NCI-H2171 (cell line): Measurements from ENCODE around the gene LRRC52.
"Not testable (repeated sequence)": the region's sequence is repeated elsewhere in the genome, so short reads cannot be mapped to it uniquely, and the experiment has no call there.

Experiments used
- DNase-seq: peaks from one replicate; lab custom pipeline; 2025; lab: John Stamatoyannopoulos, UW

LRRC52 gene

DNA sequence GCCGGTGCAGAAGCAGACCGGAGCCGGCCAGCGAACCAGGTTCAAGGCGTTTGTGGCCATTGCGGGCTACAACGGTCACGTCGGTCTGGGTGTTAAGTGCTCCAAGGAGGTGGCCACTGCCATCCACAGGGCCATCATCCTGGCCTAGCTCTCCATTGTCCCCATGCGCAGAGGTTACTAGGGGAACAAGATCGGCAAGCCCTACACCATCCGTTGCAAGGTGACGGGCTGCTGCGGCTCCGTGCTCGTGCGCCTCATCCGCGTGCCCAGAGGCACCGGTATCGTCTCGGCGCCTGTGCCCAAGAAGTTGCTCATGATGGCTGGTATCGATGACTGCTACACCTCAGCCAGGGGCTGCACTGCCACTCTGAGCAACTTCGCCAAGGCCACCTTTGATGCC lies 38.1 kb downstream of the LRRC52 start:
- DNase-seq = no peak

- no peak for DNase-seq
These were observed 42.6 kb downstream of the LRRC52 start for GRCh38 chr1:165586398-165586797.

GRCh38 chr1:165591391-165591790 lies 47.6 kb downstream of the LRRC52 start:
- not testable (repeated sequence) for DNase-seq

DNA sequence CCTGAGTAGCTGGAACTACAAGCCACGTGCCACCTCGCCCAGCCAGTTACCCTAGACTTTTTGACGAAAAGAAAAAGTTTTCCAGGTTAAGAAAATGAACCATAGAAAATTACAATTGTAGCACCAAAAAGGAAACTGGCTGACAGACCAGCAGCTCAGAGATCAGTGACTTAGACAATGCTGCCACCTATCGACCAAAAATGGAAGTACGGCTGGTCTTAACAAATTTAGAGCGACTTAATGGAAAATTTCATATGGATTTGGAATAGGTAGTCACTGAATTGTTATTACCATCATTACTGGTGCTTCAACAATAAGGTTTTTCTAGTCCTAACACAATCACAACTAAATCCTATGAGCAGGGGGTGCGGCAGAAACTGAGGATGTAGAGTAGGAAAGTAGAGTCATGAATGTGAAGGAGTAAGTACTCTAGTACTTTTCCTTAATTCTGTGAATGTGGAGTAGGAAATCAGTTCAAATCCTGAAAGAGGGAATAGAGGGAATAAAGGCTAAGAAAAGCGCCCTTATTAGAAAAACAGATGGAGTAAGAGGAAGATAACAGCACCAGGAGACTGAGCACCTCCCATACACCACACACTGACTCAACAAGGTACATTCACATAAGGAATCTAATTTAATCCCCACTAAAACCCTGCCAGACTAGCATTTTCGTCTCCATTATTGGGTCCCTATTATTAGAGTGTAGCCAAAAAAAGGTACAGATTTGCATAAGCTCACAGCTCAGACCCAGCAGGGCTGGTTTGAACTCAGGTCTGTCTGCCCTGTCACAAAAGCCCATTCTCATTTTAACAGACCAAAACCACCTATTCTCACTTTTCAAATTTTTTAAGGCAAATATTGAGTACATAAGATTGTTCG lies 49.4 kb downstream of the LRRC52 start:
- peak; percentile 40 for DNase-seq

DNA sequence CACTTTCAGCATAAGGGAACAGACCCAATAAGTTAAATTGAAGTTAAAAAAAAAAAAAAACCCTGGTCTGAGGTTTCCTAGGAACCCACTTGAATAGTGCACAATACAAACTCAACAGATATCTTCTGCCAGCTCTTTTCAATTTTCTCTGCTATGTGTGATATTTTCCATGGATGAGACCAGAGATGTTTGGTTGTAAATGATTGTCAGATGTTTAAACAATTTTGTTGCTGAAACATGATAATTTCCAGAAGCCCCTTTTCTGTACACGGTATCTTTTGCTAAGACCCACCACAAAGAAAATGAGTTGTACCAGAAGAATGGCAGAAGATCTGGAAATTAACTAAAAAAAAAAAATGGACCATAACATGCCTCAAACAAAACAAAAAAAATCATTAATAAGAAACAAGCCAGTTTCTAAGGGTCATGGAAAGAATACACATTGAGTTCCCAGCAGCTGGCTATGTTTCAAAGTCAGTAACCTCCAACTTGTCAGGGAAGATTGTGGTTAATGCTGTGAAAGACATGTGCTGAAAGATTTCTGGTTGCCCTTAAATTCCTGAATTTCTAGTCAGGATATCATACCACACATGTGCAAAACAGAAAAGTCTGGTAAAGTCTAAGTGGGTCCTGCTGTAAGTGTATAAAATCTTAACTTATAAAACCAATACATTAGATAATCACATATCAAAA lies 51.6 kb downstream of the LRRC52 start:
- no peak for DNase-seq

DNA sequence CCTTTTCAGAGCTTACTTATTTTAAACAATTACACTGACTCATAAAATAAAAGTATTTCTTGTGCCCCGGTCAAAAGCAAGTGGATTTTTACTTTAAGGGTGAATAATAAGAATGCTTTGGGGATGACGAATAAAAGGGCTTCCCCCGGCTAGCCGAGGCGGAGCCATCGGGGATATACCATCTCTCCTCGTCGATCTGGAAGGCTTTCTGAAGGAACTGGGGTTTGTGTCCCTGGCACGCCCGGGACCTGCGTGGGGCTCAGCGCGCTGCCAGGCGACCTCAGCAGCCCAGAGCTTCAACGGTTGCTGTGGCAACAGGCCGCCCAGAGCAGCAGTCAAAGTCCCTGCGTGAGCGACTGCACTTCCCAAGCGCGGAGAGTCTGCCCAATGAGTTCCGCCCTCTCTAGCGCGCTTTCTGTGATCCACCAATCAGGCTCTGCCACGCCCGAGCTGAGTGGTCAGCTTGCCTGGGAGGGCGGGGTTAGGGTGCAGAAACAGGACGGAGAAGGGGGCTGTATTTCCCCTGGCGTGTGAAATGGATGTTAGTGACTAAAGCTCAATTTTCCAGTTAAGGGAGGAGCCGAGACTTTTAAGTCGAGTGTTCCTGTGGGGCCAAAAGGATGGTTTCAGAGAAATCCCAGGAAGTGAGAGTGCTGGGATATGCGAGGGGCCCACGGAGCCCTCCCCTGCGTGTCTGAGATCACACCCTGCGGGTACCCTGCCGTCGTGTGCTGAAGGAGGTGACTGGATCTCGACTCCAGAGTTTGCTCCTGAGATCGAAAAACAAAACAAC lies 54.3 kb downstream of the LRRC52 start:
- DNase-seq = peak; percentile 92

DNA sequence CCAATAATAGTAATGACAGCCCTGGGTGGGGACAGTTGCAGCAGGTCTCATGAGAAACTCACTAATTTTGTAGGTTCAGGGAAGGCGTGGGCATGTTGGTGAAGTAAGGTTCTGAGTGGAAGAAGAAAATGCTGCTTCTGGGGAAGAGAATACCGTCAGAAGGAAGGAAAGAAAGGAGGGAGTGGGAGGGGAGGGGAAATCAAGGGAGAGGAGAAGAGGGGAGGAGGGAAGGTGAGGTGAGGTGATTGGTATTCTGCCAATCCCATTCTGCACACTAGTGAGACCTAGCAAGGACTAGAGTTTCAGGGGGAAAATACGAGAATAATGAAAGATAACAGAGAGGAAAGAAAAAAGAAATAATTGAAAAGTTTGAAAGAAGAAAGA lies 54.9 kb downstream of the LRRC52 start:
- no peak for DNase-seq

GRCh38 chr1:165600793-165601192 lies 57.0 kb downstream of the LRRC52 start:
- no peak for DNase-seq

DNA sequence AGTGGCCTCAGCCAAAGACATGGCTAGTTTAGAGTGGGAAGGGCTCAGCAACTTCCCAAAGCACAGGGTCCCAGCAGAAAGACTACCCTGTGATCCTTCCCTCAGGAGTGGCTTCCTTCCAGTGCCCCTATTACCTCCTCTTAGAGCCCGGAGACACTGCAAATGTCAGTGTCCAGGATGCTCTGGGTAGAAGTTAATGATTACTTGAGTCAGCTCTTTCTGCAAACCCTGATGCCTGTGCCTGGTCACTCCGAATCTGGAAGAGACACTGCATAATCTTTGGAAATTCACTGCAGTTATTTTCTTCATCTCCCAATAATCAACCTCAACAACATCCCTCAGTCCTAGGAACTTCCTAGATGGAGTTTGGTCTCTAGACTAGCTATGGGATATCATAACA lies 60.0 kb downstream of the LRRC52 start:
- no peak for DNase-seq

GRCh38 chr1:165605246-165605645 lies 61.4 kb downstream of the LRRC52 start:
- DNase-seq = no peak

GRCh38 chr1:165606676-165607075 lies 62.9 kb downstream of the LRRC52 start:
- not testable (repeated sequence) for DNase-seq

DNA sequence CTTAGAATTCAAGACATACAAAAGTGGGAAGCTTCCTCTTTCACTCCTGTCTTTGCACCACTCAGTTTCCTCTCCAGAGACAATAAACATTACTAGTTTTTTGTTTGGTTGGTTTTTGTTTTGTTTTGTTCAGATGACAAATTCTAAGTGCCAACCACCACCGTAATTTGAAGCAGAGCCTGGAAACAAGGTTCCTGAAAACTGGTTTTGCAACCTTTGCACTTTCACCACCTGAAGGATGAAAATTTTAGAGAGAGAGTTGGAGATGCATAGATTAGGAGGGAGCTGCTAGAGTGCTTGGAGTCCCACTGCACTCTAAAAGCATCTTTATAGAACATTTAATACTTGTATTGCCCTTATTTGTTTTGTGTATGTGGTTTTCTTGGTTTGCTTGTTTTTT lies 67.1 kb downstream of the LRRC52 start:
- DNase-seq = no peak

- DNase-seq = no peak
These were observed 68.3 kb downstream of the LRRC52 start for GRCh38 chr1:165612062-165612461.
